Thyroid gland (tissue), 4 donors: ENCODE data around the gene FGF5. TPM values are rescaled to one million over a fixed set of nuclear protein-coding genes. Genes with fewer than 3 reads are reported as not detected.

Source experiments
- DNase-seq, 2 donors: peaks; one replicate each; pipeline ENCODE4 v3.0.0-alpha.2; 2019
- H3K27ac ChIP-seq, 3 donors: fragments of 200-600 bp; sonication (generic); 1 replicate in 2 of 3; 2 replicates in 1 of 3; pipeline ENCODE4 v1.5.1; 2016 to 2019; ENCODE audit warnings: mild to moderate bottlenecking in 1 of 3, moderate library complexity in 1 of 3
- H3K27me3 ChIP-seq: fragments of 200-600 bp; sonication (generic); one replicate; pipeline ENCODE4 v1.5.1; 2019
- H3K36me3 ChIP-seq, 2 donors: fragments of 200-600 bp; sonication (generic); one replicate each; pipeline ENCODE4 v1.5.1; 2016 to 2019
- H3K4me1 ChIP-seq, 2 donors: fragments of 200-600 bp; sonication (generic); one replicate each; pipeline ENCODE4 v1.5.1; 2017 to 2019
- H3K4me3 ChIP-seq, 3 donors: fragments of 200-600 bp; sonication (generic); replicated peaks in 1 of 3; 1 replicate in 2 of 3; 2 replicates in 1 of 3; pipeline ENCODE4 v1.5.1; 2016; ENCODE audit warnings: mild to moderate bottlenecking in 1 of 3
- H3K9me3 ChIP-seq: fragments of 200-600 bp; sonication (generic); one replicate; pipeline ENCODE4 v1.5.1; 2017
- CTCF ChIP-seq, 6 experiments: fragments of 200-600 bp in 3 of 6; fragments of 450-650 bp in 3 of 6; sonication (generic) in 3 of 6; IDR thresholded peaks; one replicate each; pipeline ENCODE4 v1.5.1; 2016 to 2019; ENCODE audit warnings: antibody characterized with exemption in 6 of 6, mild to moderate bottlenecking in 2 of 6, inconsistent platforms in 1 of 6, moderate library complexity in 1 of 6
- POLR2A ChIP-seq, 2 donors: fragments of 450-650 bp; IDR thresholded peaks; one replicate each; pipeline ENCODE4 v1.6.1; 2017; ENCODE audit warnings: antibody characterized with exemption in 2 of 2, mild to moderate bottlenecking in 2 of 2, moderate library complexity in 1 of 2
- WGBS, 2 donors: methylation state at CpG; one replicate each; pipeline ENCODE4 v1.1.5; 2017; 5-methylcytosine and 5-hydroxymethylcytosine counted together
- intact Hi-C: fragments of 100-400 bp; cut with DNase I; formaldehyde crosslinking; loops from one replicate; pipeline ENCODE4 v1.15.1; 2023
- total RNA-seq, 4 donors: library from RNA; depleted of rRNA; stranded (reverse); fragments of >200 nt; gene quantifications; one replicate each; pipeline ENCODE4 v1.2.3, GENCODE V29; 2016

FGF5 gene
- total RNA-seq, 4 donors from 2014 or later, result not detected

GRCh38 chr4:80231180-80231579 is 35.3 kb upstream of the FGF5 start:
- DNase-seq, result no peak
- no peaks in the 10 kb centered on the region for H3K27me3 ChIP-seq
- 87 to 88% methylated on average over 5 of the region's 5 CpGs for WGBS, 2 donors
- H3K36me3 ChIP-seq, result no peaks in the 10 kb centered on the region
- no peak overlapping the region for H3K4me3 ChIP-seq
- no peaks in the 10 kb centered on the region for H3K4me1 ChIP-seq
- H3K27ac ChIP-seq, result no peak overlapping the region
- intact Hi-C loops, result no loop called here
- TF ChIP-seq POLR2A (IDR thresholded peaks at IDR 0.05) (no peak), CTCF (IDR thresholded peaks at IDR 0.05) (no peak)
- H3K9me3 ChIP-seq, result no peaks in the 10 kb centered on the region

GRCh38 chr4:80232707-80233370 is 33.6 kb upstream of the FGF5 start:
- TF ChIP-seq POLR2A (IDR thresholded peaks at IDR 0.05) (no peak), CTCF (IDR thresholded peaks at IDR 0.05) (no peak)
- Histone ChIP-seq H3K27ac (no peak overlapping the region), H3K36me3 (no peaks in the 10 kb centered on the region), H3K4me1 (no peaks in the 10 kb centered on the region), H3K27me3 (no peaks in the 10 kb centered on the region), H3K9me3 (no peaks in the 10 kb centered on the region), H3K4me3 (no peak overlapping the region)
- intact Hi-C loops, result no loop called here
- no peak for DNase-seq
- 87 to 89% methylated on average over 2 of the region's 2 CpGs for WGBS, 2 donors

GRCh38 chr4:80233390-80233789 is 33.1 kb upstream of the FGF5 start:
- Histone ChIP-seq H3K27ac (no peak overlapping the region), H3K9me3 (no peaks in the 10 kb centered on the region), H3K4me1 (no peaks in the 10 kb centered on the region), H3K27me3 (no peaks in the 10 kb centered on the region), H3K36me3 (no peaks in the 10 kb centered on the region), H3K4me3 (no peak overlapping the region)
- TF ChIP-seq POLR2A (IDR thresholded peaks at IDR 0.05) (no peak), CTCF (IDR thresholded peaks at IDR 0.05) (no peak)
- WGBS, 2 donors, result 82 to 89% methylated on average over 4 of the region's 4 CpGs
- intact Hi-C loops, result no loop called here
- DNase-seq, result no peak

- 94 to 97% methylated on average over 1 of the region's 1 CpG for WGBS, 2 donors
- TF ChIP-seq POLR2A (IDR thresholded peaks at IDR 0.05) (no peak), CTCF (IDR thresholded peaks at IDR 0.05) (no peak)
- Histone ChIP-seq H3K4me1 (no peaks in the 10 kb centered on the region), H3K4me3 (no peak overlapping the region), H3K9me3 (no peaks in the 10 kb centered on the region), H3K36me3 (no peaks in the 10 kb centered on the region), H3K27ac (no peak overlapping the region), H3K27me3 (no peaks in the 10 kb centered on the region)
- intact Hi-C loops, result no loop called here
- no peak for DNase-seq
Observed at GRCh38 chr4:80235451-80235850, 31.0 kb upstream of the FGF5 start.

GRCh38 chr4:80237992-80238391 is 28.5 kb upstream of the FGF5 start:
- no peak for TF ChIP-seq POLR2A (IDR thresholded peaks at IDR 0.05)
- no peak for TF ChIP-seq CTCF (IDR thresholded peaks at IDR 0.05)
- Histone ChIP-seq H3K27me3 (no peaks in the 10 kb centered on the region), H3K4me1 (no peaks in the 10 kb centered on the region), H3K4me3 (no peak overlapping the region), H3K27ac (no peak overlapping the region), H3K36me3 (no peaks in the 10 kb centered on the region), H3K9me3 (no peaks in the 10 kb centered on the region)
- DNase-seq, result no peak
- WGBS, 2 donors, result 76 to 88% methylated on average over 6 of the region's 6 CpGs
- intact Hi-C loops, result no loop called here
